GM19023 (cell line): Measurements from ENCODE around the gene MYO18B.

Experiments
- ATAC-seq: cut with Tn5 transposase; IDR thresholded peaks from one replicate; pipeline ENCODE4 v1.9.1; 2021; ENCODE audit warnings: mild to moderate bottlenecking, moderate library complexity; ENCODE audit not compliant: unreplicated experiment

The MYO18B gene

GRCh38 chr22:26033071-26033470 lies 291.1 kb downstream of the MYO18B start:
- ATAC-seq = no peak

GRCh38 chr22:26033586-26033985 lies 291.6 kb downstream of the MYO18B start:
- no peak for ATAC-seq

- no peak for ATAC-seq
Observed at GRCh38 chr22:26035523-26035922, 293.5 kb downstream of the MYO18B start.

GRCh38 chr22:26038365-26038764 lies 296.4 kb downstream of the MYO18B start:
- no peak for ATAC-seq

- ATAC-seq = no peak
Observed at GRCh38 chr22:26041931-26042330, 299.9 kb downstream of the MYO18B start.

GRCh38 chr22:26043031-26043430 lies 301.0 kb downstream of the MYO18B start:
- ATAC-seq = no peak

- no peak for ATAC-seq
Observed at GRCh38 chr22:26045051-26045450, 303.1 kb downstream of the MYO18B start.

GRCh38 chr22:26045860-26046259 lies 303.9 kb downstream of the MYO18B start:
- no peak for ATAC-seq

- ATAC-seq = no peak
Observed at GRCh38 chr22:26047516-26047915, 305.5 kb downstream of the MYO18B start.

- ATAC-seq = no peak
Observed at GRCh38 chr22:26047920-26048319, 305.9 kb downstream of the MYO18B start.

GRCh38 chr22:26050079-26050478 lies 308.1 kb downstream of the MYO18B start:
- no peak for ATAC-seq

- ATAC-seq = no peak
Observed at GRCh38 chr22:26053737-26054316, 311.8 kb downstream of the MYO18B start.

- no peak for ATAC-seq
Observed at GRCh38 chr22:26054841-26055605, 313.0 kb downstream of the MYO18B start.

- ATAC-seq = no peak
Observed at GRCh38 chr22:26055693-26056092, 313.7 kb downstream of the MYO18B start.

GRCh38 chr22:26056455-26057200 lies 314.6 kb downstream of the MYO18B start:
- ATAC-seq = no peak

- ATAC-seq = no peak
Observed at GRCh38 chr22:26057731-26058130, 315.7 kb downstream of the MYO18B start.

GRCh38 chr22:26064048-26064447 lies 322.1 kb downstream of the MYO18B start:
- no peak for ATAC-seq

- no peak for ATAC-seq
Observed at GRCh38 chr22:26065847-26066246, 323.9 kb downstream of the MYO18B start.

GRCh38 chr22:26066534-26066933 lies 324.5 kb downstream of the MYO18B start:
- no peak for ATAC-seq

GRCh38 chr22:26068571-26068970 lies 326.6 kb downstream of the MYO18B start:
- ATAC-seq = no peak

- no peak for ATAC-seq
Observed at GRCh38 chr22:26072621-26073020, 330.6 kb downstream of the MYO18B start.

GRCh38 chr22:26075251-26075650 lies 333.3 kb downstream of the MYO18B start:
- no peak for ATAC-seq
